HG03097 (cell line): ENCODE measurements around the gene ATP13A4.
"Not testable (repeated sequence)": the region's sequence is repeated elsewhere in the genome, so short reads cannot be mapped to it uniquely, and the experiment has no call there.

Experiments used
- ATAC-seq: cut with Tn5 transposase; IDR thresholded peaks from one replicate; pipeline ENCODE4 v1.9.1; 2021; ENCODE audit not compliant: unreplicated experiment, low FRiP score

ATP13A4 gene

DNA sequence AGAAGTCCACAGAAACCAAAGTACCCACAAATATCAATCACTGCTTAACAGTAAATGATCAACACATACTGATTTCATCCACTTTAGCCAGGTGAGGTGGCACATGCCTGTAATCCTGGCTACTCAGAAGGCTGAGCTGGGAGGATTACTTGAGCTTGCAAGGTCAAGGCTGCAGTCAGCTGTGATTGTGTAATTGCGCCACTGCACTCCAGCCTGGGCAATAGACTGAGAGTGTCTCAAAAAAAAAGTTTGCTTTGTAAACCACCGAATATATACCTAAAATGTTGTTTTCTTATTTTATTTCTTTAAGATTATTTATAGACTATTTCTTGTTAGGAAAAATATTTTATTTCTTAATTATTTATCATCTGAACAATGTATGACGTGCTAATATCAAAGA is 8.7 kb upstream of the ATP13A4 start:
- no peak for ATAC-seq

DNA sequence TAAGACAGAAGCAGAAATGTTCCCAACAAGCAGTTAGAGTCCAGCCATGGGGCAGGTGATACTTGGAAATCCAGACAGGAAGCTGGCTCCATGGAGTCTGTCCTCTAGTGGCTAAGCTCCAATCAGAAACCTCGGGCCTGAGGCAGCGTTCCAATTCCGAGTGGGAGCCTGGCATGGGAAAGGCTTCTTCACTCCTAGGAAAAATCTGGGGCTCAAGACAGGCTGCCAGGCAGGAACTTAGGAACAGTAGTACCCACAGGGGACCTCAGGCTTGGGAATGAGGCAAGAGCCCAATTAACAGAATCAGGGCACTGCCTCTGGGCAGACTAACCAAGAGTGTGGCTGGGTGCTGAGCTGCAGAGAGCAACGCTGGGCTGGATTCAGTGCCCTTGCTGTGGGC is 6.2 kb upstream of the ATP13A4 start:
- ATAC-seq: no peak

DNA sequence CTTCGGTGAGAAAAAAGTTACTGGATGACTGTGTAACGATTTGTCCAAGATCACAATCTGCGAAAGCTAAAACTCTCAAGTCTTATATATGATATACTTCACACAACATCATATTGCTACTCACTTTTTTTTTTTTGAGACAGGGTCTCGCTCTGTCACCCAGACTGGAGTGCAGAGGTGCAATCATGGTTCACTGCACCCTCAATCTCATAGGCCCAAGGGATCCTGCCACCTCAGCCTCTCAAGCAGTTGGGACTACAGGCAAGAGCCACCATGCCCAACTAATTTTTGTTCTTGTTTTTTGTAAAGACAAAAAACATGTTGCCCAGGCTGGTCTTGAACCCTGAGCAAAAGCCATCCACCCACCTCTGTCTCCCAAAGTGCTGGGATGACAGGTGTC is 5.4 kb upstream of the ATP13A4 start:
- no peak for ATAC-seq

DNA sequence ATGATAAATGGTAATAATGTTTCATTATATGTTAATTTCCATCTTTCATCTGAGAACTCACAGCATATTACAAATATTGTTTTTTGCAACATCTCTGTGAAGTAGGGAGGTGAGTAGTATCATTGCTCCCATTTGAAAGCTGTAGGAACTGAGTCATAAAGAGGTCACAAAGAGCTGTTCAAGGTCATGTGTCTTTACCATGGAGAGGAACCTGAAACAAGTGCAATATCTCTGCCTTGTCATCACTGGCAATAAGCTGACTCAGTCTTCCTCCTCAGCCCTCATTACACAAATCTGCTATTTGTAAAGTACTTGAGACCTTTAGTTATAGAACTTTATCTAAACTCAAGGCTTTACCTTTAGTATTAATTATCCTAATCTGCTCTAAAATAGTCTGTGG is 4.4 kb upstream of the ATP13A4 start:
- no peak for ATAC-seq

DNA sequence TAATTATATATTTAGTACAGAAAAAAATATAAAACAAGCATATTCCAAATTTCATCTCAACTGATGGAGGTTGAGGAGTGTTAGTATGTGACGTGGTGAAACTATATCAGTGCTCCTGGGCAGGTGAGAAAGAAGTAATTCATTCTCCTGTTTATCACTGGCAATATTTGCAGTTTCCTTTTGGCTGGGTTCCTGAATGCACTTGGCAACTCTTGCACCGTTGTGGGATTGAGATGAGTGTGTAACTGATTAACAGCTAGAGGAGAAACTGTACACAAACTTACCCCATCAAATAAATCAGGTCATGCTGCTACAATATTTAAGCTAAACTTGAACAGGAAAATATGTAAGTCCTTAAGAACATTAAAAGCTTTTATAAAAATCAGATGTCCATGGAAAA is 2.1 kb upstream of the ATP13A4 start:
- ATAC-seq: no peak

DNA sequence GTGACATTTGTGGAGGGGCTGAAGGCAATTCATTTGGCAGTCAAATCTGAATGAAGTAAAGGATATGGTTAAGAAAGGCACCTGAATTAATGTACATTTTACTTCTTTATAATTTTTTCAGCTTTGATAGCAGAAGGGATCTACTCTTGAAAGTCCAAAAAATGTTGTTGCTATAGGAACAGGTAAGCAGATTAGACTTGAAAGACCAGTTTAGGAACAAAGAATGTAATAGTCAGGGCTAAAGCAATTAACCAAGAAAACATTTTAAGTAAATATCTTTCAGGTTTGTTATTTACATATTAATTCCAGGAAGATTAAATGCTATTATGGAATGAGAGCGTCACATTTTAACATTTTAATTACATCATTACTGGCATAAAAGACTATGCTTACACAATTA is 1.1 kb downstream of the ATP13A4 start:
- ATAC-seq: no peak

DNA sequence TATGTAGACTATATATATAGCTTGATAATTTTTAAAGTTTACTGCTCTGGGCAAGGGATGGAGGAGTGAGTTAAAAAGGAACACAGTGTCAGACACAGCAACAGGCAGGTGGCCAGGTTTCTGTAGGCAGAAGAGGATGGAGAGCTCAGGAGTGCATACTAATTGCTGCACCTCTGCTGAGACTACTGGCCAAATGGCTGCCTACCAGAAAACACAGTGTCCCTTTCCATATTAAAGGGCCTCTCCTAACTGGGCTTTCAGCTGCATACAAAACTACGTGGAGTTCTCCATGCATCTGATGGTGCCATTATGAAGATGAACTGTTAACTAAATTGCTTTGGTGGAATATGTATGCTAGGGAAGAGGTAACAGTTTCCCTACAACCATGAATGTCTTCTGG is 1.8 kb downstream of the ATP13A4 start:
- no peak for ATAC-seq

DNA sequence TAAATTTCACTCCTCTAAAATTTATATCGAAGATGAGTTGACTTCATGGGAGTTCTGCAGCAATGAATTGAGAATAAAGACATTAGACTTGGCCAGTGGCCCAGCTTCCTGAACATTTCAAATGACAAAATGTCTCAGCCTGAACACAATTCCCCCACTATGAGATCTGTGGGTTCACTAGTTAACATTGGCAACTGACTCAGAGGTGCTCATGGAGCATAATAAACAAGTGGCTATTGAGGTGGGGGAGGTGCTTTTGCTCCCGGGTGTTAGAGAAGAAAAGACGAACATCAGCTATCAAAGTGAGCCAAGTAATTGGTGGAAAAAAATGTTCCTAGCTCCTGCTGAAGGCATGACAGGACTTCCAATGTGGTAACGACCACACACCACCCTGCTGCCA is 6.3 kb downstream of the ATP13A4 start:
- no peak for ATAC-seq

DNA sequence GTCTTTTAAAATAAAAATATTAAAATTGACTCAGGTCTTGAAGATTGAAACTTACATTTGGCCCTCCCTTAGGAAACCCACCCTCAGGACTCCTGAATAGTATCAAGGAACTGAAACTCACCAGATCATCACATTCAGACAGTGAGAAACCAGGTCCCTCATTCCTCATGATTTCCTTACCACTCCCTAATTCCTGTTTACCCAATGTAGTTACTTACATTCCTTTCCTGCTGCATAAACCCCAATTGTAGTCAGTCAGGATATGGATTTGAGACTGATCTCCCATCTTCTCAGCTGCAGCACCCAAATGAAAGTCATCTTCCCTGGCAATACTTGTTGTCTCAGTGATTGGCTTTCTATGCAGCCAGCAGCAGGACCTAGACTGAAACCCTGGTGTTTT is 8.6 kb downstream of the ATP13A4 start:
- ATAC-seq: no peak

DNA sequence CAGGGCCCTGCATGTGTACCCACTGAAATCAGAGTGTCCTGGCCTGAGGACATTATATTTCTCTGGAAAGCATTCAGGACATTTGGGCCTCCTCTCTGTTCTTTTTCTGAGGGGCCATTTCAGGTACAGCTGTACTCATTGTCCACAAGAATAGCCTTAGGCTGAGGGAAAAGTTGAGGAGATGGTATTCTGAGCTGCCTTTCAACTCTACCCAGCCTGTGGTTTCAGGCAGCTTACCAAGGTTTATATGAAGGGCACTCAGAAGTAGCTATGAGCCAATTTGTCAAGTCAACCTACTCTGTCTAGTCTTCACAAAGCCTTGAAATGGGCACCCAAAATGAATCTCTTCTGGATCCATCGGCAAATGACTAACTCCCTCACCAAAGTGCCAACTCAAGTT is 9.4 kb downstream of the ATP13A4 start:
- no peak for ATAC-seq

DNA sequence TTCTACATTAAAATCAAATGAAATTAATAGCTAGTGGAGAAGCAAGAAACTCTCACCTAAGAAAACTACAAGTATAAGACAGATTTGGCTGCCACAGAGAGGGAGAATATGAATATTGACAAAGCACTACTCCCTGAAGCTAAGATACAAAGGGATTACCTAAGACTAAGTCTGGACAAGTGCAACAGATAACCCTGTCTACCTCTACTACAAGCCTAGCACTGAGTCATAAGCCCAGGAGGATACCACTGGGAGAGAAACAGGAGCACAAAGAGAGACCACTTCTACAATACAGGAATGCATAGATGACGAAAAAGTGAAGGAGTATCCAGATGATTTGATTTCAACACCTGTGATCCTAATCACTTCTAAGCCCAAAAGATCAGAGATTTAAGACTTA is 10.4 kb downstream of the ATP13A4 start:
- ATAC-seq: no peak

DNA sequence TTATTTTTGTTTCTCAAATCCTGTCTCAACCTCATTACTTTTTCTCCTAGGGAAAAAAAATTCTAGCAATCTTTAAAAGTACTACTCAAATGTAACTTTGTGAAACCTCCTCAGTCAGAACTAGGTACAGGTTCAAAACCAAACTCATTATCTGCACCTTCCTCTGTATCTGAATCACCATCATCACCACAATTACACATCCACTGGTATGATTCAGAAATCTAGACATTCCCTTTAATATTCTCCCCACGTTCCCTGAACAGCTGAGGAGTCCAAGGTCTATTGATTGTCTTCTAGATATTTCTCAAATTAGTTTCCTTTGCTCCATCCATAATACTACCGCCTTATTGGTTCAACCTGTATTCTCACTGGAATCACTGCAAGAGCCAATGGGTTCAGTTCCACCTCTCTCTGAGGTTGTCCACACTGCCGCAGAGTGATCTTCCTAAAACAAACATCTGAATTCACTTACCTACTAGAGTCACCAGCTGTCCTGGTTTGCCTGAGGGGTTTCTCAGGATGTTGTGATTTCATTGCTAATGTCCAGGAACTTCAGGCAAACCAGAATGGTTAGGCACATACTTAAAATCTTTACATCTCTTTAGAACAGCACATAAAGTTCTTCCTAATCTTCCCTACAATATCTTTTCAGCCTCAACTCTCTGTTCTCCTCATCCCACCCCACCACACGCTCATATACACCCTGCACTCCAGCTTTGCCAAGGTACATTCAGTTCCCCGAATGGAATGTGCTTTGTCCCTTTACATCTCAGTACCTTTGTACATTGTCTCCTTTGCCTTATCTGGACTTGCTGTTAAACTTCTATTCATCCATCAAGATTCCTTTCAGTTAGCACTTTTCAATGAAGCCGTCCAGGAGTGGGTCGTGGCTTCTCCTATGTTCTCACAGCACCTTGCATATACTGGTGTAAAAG is 24.2 kb downstream of the ATP13A4 start:
- ATAC-seq: no peak

DNA sequence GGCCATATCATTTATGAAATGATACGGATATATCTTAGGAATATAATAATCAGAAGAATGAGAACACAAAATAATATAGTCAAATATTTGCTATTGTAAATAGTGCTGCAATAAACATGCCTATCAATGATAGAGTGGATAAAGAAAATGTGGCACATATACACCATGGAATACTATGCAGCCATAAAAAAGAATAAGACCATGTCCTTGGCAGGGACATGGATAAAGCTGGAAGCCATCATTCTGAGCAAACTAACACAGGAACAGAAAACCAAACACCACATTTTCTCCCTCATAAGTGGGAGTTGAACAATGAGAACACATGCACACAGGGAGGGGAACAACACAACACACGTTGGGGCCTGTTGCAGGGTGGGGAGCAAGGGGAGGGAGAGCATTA is 28.6 kb downstream of the ATP13A4 start:
- not testable (repeated sequence) for ATAC-seq

DNA sequence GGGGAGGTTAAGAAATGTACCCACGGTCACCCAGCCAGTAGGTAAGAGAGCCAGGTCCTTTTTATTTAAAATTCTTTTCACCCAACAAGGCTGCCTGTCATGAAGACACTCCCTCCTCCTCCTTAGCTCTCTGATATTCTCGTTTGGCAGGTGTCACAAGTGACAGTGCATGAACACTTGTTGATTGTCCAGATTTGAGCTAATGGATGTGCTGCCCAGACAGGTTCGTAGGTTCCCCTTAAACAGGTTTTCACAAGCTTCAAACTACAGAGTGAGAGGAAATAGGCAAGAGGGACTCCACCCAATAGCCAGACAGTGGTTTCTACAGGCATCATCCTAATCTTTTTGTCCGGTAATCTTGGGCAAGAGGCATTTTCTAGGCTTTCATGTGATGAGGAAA is 32.2 kb downstream of the ATP13A4 start:
- no peak for ATAC-seq

DNA sequence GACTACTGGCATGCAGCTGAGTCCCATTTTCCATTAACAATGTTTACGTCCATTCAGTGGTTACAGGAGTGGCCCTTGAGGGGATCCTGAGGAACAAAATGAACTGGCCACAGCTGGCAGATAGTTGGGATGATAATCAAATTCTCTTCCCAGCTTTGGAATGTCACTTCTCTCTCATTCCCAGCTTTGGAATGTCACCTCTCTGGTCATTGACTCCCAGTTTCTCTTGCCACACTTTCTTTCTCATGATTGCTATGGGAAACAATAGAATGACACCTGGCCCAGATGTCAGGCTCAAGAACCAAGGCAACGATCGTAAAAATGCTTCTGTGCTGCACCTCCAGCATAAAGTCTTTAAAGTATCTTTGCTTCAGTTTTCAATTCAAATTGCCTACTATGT is 34.0 kb downstream of the ATP13A4 start:
- no peak for ATAC-seq

DNA sequence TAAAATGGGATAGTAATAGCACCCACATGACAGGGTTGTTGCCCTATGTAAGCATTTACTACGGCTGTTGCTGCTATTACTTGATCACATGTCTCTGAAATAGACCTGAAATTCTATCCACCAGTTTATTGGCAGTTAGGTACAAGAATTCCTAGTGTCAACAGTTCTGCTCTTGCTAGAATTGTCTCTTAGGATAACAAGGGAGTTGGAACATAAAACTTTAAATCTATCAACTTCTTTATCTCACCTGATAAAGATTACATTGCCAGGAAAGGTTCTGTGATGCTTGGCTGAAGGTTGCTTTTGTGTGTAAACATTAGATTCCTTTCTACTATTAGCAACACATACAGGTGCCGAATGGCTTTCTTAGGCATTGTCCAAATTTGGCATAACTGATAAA is 38.7 kb downstream of the ATP13A4 start:
- no peak for ATAC-seq

DNA sequence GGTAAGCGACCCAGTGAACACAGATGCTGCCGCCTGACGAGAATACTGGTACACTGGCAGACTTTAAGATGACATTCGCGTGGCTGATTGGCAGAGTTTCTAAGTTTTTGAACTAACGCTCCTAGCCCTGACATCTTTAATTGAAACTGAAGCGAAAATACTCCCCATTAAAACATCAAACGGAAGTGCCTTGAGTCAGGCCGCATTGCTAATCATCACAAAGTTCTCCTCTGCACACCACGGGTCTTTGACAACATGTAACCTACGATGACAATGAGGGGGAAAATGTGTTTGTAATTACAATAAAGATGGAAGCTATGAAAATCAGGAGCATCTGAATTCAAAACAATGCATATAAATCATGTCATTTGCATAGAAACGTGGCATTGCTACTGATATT is 44.5 kb downstream of the ATP13A4 start:
- ATAC-seq: no peak

DNA sequence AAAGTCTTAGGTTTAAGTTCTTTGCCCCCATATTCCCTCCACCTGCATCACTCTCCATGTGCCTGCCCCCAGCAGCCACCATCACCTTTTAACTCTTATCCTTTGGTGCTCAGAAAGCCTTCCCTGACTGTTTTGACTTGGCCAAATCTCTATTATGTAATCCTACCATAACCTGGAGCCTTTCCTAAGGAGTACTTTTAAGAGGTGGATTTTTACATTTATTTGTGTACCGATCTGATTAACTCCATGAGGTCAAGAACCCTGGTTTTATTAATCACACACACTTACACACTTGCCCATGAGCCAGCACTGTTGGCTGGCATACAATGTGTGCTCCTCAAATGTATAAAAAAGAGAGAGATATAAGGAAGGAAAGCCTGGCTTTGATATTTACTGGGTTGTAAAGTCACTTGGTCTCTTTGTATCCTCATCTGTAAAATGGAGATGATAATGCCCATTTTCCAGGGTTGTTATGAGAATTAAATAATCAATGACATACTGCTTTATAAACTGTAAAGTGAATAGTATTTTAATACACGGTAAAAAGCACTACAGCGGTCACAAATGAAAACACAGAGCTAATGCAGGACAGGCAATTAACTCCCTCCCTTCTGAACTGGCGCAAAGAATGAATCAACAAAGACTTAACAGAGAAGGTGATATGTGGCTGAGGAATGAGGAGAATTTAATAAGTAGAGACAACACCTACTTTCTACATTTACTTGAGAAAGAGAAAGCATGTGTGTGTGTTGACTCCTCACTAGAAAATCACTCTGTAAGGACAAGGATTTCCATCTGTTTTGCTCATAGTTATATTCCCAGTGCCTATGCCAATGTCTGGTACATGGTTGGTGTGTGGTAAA is 45.4 kb downstream of the ATP13A4 start:
- no peak for ATAC-seq

DNA sequence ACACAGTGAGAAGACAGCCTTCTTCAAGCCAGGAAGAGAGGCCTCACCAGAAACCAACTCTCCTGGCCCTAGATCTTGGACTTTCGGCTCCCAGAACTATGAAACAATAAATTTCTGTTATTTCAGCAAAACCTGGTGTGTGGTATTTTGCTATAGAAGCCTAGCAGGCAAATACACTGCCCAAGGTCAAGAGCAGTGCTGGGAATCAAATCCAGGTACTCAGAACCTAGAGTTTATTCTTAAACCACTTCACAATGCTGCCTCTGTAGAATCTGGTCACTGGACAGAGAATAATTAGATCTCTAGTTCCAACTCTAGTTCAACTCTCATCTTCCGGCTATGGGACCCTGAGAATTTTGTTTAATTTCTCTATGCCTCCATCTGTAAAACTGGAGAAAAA is 46.6 kb downstream of the ATP13A4 start:
- ATAC-seq: no peak

DNA sequence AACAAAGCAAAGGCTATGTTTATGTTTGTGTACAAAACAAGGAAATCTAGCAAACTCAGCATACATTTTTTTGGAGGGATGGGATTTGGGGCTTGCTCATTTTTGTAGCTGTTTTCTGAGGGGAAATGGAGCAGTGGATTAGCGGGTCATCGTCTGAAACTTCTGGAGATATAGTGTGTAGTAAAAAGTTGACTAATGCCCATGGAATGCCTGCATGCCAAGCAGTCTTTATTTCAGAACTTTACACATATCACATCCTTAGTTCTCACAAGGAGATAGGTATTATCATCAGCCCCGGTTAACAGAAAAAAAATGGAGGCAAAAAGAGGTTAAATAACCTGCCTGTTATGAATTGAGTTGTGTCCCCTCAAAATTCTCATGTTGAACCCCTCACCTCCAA is 47.1 kb downstream of the ATP13A4 start:
- no peak for ATAC-seq

DNA sequence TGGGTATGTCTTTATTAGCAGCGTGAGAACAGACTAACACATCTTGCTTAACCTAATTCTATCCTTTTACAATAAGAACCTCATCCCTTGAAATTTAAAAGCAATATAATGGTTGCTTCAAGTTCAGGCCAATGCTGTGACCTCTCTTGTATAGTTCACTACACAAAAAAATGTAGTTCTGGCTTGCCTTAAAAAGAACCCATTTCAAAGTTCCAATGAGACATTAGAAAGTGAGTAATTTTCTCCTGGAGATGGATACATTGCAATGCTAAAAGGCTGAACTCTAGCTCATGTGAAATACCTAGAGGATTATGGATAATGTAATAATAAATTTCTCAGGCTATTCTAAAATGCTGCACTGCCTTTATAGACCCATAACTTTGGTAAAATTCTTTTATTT is 47.8 kb downstream of the ATP13A4 start:
- no peak for ATAC-seq

DNA sequence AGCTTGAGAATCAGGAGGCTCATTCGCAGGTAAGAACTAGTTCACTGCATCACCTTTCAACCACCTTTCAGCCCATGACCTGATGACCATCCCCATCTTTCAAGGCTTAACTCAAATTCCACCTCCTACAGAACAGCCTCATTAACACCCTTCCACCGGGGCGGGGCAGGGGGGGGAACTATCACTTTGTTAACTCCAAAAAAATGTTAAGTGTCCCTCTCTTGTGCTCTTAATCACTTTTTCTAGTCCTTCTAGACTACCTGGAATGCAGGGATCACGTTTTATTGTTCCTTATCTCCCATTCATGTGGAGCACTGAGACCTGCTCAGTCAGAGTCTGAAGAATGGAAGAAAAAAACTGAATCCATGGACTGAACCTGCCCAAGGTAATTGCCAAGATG is 51.8 kb downstream of the ATP13A4 start:
- no peak for ATAC-seq
